Muscle layer of colon (tissue), 2 donors: ENCODE results near the gene ZSCAN25.

ENCODE experiments used
- H3K27ac ChIP-seq: one replicate; pipeline ENCODE4 v1.7.0; 2013; ENCODE audit warnings: low read depth, mild to moderate bottlenecking, low read length, moderate library complexity
- H3K27me3 ChIP-seq, 2 donors: one replicate each; pipeline ENCODE4 v1.7.0; 2013; ENCODE audit warnings: low read length in 2 of 2, mild to moderate bottlenecking in 2 of 2; ENCODE audit not compliant: insufficient read depth in 2 of 2, control insufficient read depth in 1 of 2
- H3K36me3 ChIP-seq: one replicate; pipeline ENCODE4 v1.7.0; 2013; ENCODE audit warnings: mild to moderate bottlenecking, low read length; ENCODE audit not compliant: insufficient read depth
- H3K4me1 ChIP-seq: one replicate; pipeline ENCODE4 v1.7.0; 2013; ENCODE audit warnings: mild to moderate bottlenecking, low read length; ENCODE audit not compliant: insufficient read depth
- H3K4me3 ChIP-seq, 2 donors: one replicate each; pipeline ENCODE4 v1.7.0; 2013; ENCODE audit warnings: low read length in 2 of 2, low read depth in 1 of 2, mild to moderate bottlenecking in 1 of 2, moderate library complexity in 1 of 2
- H3K9ac ChIP-seq: one replicate; pipeline ENCODE4 v1.7.0; 2013; ENCODE audit warnings: low read length
- H3K9me3 ChIP-seq: one replicate; pipeline ENCODE4 v1.7.0; 2013; ENCODE audit warnings: mild to moderate bottlenecking, low read length
- donor health status: abdominal sarcoma.
- donor health status: Adenocarcinoma of cecum.

ZSCAN25 gene

GRCh38 chr7:99596408-99596955 is 20.3 kb upstream of the ZSCAN25 start:
- H3K4me1 ChIP-seq, result no peaks in the 10 kb centered on the region
- no peaks in the 10 kb centered on the region for H3K36me3 ChIP-seq
- no peaks in the 10 kb centered on the region for H3K9me3 ChIP-seq
- no peak overlapping the region for H3K4me3 ChIP-seq
- H3K27ac ChIP-seq, result no peak overlapping the region
- H3K27me3 ChIP-seq, result no peaks in the 10 kb centered on the region
- no peak overlapping the region for H3K9ac ChIP-seq

GRCh38 chr7:99597762-99598501 is 18.8 kb upstream of the ZSCAN25 start, which contains the start of gene TMEM225B:
TMEM225B (plus strand) TSS chr7:99598267; CDS start chr7:99604389, 6,122 bp downstream.
- Histone ChIP-seq H3K4me3 (no peak within 1 kb of the TSS), H3K27me3 (no peaks in the 10 kb centered on the region), H3K27ac (no peak within 1 kb of the TSS), H3K9ac (no peak within 1 kb of the TSS), H3K36me3 (no peaks in the 10 kb centered on the region), H3K4me1 (no peaks in the 10 kb centered on the region), H3K9me3 (no peaks in the 10 kb centered on the region)

DNA sequence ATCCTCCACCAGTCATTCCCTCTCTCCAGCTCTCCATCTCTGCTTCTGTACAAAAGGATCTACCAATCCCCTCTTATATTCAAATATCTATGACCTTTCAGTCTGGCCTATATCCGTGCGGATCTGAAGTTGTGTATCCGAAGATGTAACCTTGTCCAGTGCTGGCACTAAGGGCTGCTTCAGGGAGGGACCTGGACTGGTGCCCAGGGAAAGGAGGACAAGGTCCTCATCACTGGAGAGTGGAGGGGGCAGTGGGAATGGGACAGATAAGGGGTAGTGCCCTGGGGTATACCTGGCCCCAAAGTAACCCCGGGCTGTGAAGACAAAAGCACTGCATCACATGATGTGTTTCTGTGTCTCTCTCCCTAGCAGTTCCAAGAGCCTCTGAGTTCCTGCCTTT is 16.9 kb upstream of the ZSCAN25 start:
- no peaks in the 10 kb centered on the region for H3K27me3 ChIP-seq
- H3K36me3 ChIP-seq, result no peaks in the 10 kb centered on the region
- H3K27ac ChIP-seq, result no peak overlapping the region
- H3K9ac ChIP-seq, result no peak overlapping the region
- no peak overlapping the region for H3K4me3 ChIP-seq
- H3K4me1 ChIP-seq, result no peaks in the 10 kb centered on the region
- no peaks in the 10 kb centered on the region for H3K9me3 ChIP-seq

GRCh38 chr7:99601656-99602310 is 15.0 kb upstream of the ZSCAN25 start:
- Histone ChIP-seq H3K27ac (no peak overlapping the region), H3K27me3 (no peaks in the 10 kb centered on the region), H3K4me3 (no peak overlapping the region), H3K9ac (no peak overlapping the region), H3K9me3 (no peaks in the 10 kb centered on the region), H3K36me3 (no peaks in the 10 kb centered on the region), H3K4me1 (no peaks in the 10 kb centered on the region)

GRCh38 chr7:99605527-99605926 is 11.2 kb upstream of the ZSCAN25 start:
- Histone ChIP-seq H3K4me1 (no peaks in the 10 kb centered on the region), H3K36me3 (no peaks in the 10 kb centered on the region), H3K4me3 (no peak overlapping the region), H3K9ac (no peak overlapping the region), H3K27me3 (no peaks in the 10 kb centered on the region), H3K27ac (no peak overlapping the region), H3K9me3 (no peaks in the 10 kb centered on the region)

- Histone ChIP-seq H3K9ac (no peak overlapping the region), H3K27ac (no peak overlapping the region), H3K4me3 (no peak overlapping the region), H3K36me3 (no peaks in the 10 kb centered on the region), H3K4me1 (no peaks in the 10 kb centered on the region), H3K27me3 (no peaks in the 10 kb centered on the region), H3K9me3 (no peaks in the 10 kb centered on the region)
Observed at GRCh38 chr7:99606531-99606930, 10.2 kb upstream of the ZSCAN25 start.

DNA sequence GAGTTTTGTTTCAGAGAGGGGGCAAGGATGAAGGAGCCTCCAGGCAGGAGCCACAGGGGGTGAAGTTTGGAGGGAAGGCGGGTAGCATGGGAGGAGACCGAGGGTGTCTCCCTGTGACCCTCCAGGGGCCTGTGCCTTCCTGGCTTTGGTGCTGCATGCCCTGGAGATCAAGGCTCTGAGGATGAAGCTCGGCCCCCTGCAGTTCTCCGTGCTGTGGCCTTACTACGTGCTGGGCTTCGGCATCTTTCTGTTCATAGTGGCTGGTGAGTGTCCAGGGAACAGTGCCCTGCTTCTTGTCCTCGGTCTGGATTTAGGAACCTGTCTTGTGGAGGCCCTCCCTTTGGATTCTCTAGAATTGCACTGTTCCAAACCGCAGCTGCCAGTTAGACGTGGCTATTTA is 9.2 kb upstream of the ZSCAN25 start:
- H3K4me3 ChIP-seq, result no peak overlapping the region
- H3K9me3 ChIP-seq, result no peaks in the 10 kb centered on the region
- H3K4me1 ChIP-seq, result no peaks in the 10 kb centered on the region
- H3K27ac ChIP-seq, result no peak overlapping the region
- no peaks in the 10 kb centered on the region for H3K27me3 ChIP-seq
- no peak overlapping the region for H3K9ac ChIP-seq
- H3K36me3 ChIP-seq, result no peaks in the 10 kb centered on the region

GRCh38 chr7:99614495-99614894 is 2.3 kb upstream of the ZSCAN25 start:
- Histone ChIP-seq H3K27ac (no peak overlapping the region), H3K9me3 (no peaks in the 10 kb centered on the region), H3K27me3 (no peaks in the 10 kb centered on the region), H3K36me3 (peaks cover 15% of the 10 kb centered on the region), H3K4me1 (peaks cover 12% of the 10 kb centered on the region), H3K9ac (no peak overlapping the region), H3K4me3 (no peak overlapping the region)

DNA sequence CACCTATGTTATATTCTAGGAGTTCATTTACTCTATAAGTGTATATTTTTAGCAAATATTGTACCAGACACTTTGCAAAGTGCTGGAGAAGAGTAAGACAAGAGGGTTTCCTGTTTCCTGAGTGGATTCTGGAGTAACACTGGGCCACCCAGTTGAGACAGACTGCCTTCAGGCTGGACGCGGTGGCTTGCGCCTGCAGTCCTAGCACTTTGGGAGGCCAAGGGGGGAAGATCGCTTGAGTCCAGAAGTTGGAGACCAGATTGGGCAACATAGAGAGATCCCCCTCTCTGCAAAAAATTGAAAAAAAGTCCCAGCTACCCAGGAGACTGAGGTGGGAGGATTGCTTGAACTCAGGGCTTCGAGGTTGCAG is 772 bp upstream of the ZSCAN25 start:
- Histone ChIP-seq H3K36me3 (peaks cover 30% of the 10 kb centered on the region), H3K9ac (no peak overlapping the region), H3K27ac (peak overlapping the region; percentile 81), H3K9me3 (no peaks in the 10 kb centered on the region), H3K4me1 (peaks cover 12% of the 10 kb centered on the region), H3K27me3 (no peaks in the 10 kb centered on the region), H3K4me3 (peak overlapping the region in 1 of 2 donors; percentile 97)

DNA sequence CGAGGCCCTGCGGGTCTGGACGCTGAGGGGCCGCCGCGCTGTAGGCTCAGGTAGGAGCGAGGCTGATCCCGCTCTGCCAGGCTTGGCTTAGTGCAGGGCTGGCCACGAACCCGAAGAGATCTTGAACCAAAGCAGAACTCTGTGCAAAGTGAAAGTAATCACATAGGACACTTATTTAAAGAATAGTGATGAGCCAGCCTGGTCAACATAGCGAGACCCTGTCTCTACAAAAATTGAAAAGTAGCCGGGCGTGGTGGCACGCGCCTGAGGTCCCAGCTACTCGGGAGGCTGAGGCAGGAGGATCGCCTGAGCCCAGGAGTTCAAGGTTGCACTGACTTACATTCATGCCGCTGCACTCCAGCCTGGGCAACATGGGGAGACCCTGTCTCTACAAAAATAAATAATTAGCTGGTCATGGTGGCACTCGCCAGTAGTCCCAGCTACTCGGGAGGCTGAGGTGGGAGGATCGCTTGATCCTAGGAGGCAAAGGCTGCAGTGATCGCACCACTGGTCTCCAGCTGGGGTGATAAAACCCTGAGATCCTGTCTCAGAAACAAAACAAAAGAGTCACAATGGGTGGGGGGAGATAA is 541 bp downstream of the ZSCAN25 start:
- peaks cover 12% of the 10 kb centered on the region for H3K4me1 ChIP-seq
- no peaks in the 10 kb centered on the region for H3K27me3 ChIP-seq
- peak overlapping the region; percentile 81 for H3K27ac ChIP-seq
- H3K9ac ChIP-seq, result peak overlapping the region; percentile 83
- H3K36me3 ChIP-seq, result peaks cover 43% of the 10 kb centered on the region
- peak overlapping the region; percentile 93 to 97 for H3K4me3 ChIP-seq
- H3K9me3 ChIP-seq, result no peaks in the 10 kb centered on the region

DNA sequence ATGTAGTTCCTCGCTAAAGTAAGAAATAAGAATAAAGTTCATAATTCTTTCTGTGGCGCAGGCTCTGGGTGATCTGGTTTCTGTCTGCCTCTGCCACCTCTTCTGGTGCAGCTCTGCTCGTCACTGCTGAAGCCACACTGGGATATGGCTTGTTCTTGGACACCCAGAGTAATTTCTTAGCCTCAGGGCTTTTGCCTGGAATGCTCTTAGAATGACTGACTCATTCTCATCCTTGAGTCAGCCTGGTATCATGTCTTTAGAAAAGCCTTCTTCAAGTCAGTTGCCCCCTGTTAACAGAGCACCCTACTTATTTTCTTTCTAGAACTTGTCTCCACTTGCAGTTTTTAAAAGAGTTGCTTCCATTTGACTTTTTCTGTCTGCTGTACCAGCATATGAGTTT is 2.0 kb downstream of the ZSCAN25 start:
- H3K27ac ChIP-seq, result no peak overlapping the region
- peaks cover 57% of the 10 kb centered on the region for H3K36me3 ChIP-seq
- H3K4me3 ChIP-seq, result no peak overlapping the region
- peaks cover 12% of the 10 kb centered on the region for H3K4me1 ChIP-seq
- no peaks in the 10 kb centered on the region for H3K9me3 ChIP-seq
- no peak overlapping the region for H3K9ac ChIP-seq
- no peaks in the 10 kb centered on the region for H3K27me3 ChIP-seq
